GM19463 (cell line): ENCODE measurements around the gene GAB2.

ENCODE experiments used
- ATAC-seq: cut with Tn5 transposase; IDR thresholded peaks from one replicate; pipeline ENCODE4 v1.9.1; 2021; ENCODE audit warnings: mild to moderate bottlenecking, moderate library complexity; ENCODE audit not compliant: unreplicated experiment

The GAB2 gene

DNA sequence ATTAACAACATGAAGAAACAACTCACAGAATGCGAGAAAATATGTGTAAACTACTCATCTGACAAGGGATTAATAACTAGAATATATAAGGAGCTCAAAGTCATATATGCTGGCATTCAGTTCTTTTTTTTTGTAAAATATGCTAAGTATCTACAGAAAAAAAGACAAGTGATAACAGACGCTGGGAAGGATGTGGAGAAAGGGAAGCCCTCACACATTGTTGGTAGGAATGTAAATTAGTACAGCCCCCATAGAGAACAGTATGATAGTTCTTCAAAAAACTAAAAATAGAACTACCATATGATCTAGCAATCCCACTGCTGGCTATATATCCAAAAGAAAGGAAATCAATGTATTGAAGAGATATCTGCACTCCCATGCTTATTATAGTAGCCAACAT lies 13.8 kb downstream of the GAB2 start:
- ATAC-seq, result no peak

GRCh38 chr11:78402847-78403246 lies 14.8 kb downstream of the GAB2 start:
- ATAC-seq, result no peak

GRCh38 chr11:78400702-78401101 lies 16.9 kb downstream of the GAB2 start:
- ATAC-seq, result no peak

GRCh38 chr11:78400116-78400515 lies 17.5 kb downstream of the GAB2 start:
- ATAC-seq, result no peak

GRCh38 chr11:78399136-78399535 lies 18.5 kb downstream of the GAB2 start:
- no peak for ATAC-seq

GRCh38 chr11:78398715-78399114 lies 18.9 kb downstream of the GAB2 start:
- ATAC-seq, result no peak

DNA sequence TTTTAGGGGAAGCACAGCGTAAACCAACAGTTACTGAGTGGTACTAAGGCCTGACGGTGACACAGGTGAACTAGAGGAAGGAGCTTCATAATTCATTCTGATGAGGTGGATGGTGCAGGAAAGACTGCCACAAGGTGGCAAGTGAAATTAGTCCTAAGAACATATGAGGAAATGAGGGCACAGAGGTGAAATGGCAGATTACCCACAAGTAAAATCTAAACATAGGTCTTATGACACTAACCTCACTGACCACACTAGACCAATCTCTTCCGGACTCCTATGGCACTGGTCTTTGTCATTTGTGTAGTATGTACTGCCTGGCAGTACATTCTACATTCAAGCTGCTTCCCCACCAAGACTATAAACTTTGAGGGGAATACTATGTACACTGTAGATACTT lies 20.2 kb downstream of the GAB2 start:
- peak; percentile 95 for ATAC-seq

DNA sequence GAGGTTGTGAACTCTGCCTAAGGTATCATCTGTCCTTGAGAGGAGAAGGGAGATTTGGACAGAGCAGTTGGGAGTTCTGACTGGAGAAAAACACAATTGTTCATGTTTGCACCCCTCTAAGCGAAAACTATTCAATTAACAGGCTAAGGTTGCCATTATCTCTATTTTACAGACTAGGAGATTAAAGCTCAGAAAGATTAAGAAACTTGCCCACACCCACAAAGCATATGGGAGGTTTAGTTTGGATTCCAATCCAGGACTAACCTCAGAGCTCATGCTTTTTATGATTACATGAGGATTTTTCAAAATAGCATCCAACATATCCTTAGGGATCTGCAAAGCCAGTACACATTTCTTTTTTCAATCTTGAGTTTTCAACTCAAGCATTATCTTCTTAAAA lies 22.0 kb downstream of the GAB2 start:
- no peak for ATAC-seq

DNA sequence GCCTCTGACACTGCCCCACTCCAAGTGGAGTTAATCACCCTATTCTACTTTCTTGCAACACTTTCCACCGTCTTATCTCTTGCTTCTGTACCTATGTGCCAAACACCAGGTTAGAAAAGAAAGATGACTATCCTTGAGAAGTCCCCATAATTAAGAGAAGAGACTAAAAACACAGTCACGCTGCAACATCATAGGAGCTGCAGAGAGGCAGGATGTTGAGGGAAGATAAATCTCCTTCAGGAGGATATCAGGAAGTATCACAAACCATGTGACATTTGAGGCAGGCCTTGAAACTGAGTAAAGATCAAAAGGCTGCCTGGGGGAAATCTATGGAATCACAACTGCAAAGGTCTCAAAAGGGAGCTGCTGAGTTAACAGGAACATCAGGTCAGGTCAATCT lies 24.8 kb downstream of the GAB2 start:
- ATAC-seq, result no peak

- no peak for ATAC-seq
These were observed 26.2 kb downstream of the GAB2 start for GRCh38 chr11:78391424-78391823.

- ATAC-seq, result no peak
These were observed 26.8 kb downstream of the GAB2 start for GRCh38 chr11:78390809-78391208.

DNA sequence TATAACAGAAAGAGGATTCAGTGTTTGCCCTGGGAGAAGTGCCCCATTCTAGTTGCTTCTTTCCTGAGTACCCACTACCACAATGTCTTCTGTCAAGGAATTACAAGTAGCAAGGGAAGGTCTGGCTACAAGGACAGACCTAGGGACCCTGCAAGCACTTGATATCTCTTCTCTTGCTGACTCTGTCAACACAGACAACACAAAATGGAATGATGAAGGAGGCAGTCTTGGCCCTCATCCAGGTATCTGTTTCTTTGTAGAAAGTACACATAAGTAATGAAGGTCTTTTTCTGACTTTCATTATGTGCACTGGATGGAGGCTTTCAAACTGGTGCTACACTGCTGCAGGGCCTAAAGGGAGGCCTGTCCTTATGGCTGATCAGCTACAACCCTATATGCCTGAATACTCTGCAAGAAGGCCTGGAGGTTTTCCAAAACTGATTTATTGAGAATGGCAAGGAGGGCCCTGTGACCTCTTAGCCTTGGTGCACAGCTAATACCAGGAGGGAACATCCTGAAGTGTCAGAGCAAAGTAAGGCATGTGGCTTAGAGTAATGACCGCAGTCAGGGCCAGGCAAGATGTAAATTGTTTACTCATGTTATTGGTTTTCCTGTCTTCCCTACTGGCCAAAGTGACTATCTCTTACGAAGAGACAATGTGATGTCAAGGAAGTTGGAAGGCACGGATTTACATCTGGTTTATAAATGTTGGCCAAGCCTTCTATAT lies 31.2 kb downstream of the GAB2 start:
- ATAC-seq, result no peak

DNA sequence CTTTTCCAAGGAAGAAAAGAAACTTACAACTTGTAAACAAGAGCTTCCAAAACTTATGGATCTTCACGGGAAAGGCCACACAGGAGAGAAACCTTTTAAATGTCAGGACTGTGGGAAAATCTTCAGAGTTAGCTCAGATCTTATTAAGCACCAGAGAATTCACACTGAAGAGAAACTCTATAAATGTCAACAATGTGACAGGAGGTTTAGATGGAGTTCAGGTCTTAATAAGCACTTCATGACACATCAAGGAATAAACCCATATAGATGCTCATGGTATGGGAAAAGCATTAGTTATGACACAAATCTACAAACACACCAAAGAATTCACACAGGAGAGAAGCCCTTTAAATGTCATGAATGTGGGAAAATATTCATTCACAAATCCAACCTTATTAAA lies 32.4 kb downstream of the GAB2 start:
- ATAC-seq, result no peak

GRCh38 chr11:78384231-78384630 lies 33.4 kb downstream of the GAB2 start:
- ATAC-seq, result no peak

GRCh38 chr11:78381865-78382264 lies 35.8 kb downstream of the GAB2 start:
- no peak for ATAC-seq

DNA sequence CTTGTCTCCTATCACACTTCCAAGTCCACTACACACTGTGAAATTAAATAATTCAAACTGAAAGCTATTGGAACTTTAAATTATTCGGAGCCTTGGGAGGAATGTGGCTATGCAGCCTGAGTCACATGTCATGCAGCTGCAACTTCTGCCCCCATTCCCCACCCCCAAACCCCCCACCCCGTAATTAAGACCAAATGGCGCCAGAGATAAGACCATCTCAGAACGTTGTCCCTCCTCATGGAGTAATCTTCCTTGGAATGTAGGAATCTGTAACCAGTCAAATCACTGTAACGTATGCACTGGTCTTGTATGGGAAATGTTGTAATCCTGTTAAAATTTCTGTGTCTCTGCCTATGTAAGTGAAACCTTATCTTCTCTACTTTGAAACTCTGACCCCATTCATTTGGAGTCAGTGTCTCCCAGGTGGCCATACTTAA lies 37.0 kb downstream of the GAB2 start:
- ATAC-seq, result no peak

- ATAC-seq, result no peak
These were observed 38.5 kb downstream of the GAB2 start for GRCh38 chr11:78379039-78379670.

DNA sequence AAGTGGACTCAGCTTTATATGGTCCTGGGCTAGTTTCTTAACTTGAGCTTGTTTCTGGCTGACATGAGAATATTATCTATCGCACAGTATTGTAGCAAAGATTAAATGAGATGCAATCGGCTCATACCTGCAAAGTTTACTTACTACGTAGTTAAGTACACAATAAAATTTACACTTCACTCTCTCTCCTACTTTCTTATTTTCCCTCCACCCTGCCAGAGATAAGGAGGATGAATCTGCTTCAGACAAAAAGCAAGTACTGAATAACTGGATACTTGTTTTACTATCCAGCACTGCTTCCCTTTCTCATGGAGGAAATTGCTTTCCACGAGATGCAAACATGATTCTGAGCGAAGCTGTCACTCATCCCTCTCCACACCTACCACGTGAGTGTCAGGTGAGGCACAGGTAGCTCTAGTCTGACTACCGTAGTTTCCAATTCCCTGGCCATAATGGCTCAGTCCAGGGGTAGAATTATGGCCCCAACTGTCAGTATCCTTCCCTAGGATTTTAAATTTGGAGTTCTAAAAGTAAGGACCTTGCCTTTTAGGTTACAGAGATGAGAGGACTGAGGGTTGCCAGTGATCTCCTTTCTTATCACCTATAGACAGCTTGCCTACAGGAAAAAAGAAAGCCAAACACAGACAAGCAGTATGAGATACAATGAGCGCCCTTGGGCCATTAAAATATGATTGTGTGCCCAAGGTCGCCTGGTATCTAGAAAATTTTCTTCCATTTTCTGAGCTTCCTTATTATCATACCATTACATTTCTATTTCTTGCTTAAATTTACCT lies 39.8 kb downstream of the GAB2 start:
- ATAC-seq, result no peak

DNA sequence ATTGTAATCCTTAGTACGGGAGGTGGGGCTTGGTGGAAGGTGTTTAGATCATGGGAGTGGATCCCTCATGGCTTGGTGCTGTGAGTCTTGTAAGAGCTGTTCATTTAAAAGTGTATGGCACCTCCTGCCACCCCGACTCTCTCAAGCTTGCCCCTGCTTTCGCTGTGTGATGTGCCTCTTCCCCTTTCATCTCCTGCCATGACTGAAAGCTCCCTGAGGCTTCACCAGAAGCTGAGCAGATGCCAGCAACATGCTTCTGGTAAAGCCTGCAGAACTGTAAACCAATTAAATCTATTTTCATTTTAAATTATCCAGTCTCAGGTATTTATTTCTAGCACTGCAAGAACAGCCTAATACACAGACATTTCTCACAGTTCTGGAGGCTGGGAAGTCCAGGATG lies 40.8 kb downstream of the GAB2 start:
- no peak for ATAC-seq

GRCh38 chr11:78374917-78375316 lies 42.7 kb downstream of the GAB2 start:
- no peak for ATAC-seq

DNA sequence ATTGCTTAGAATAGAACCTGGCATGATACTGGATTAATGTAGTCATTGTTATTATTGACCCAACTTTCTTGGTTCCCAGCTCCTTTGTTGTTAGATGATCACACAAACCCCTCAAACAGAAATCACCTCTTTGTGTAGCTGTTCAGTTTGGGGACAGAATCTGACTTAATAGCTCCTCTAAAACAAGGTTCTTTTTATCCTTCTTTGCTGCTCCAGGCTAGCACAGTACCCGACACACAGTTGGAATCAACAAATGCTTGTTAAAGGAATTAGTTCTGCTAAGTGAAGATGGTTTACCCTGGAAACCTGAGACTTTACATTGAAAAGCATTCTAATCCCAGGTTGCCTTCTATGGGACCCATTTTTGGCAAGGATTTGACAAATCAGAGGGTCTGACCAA lies 43.9 kb downstream of the GAB2 start:
- no peak for ATAC-seq
